Thoracic aorta (tissue), 2 donors: ENCODE data around the gene STAG3. TPM values are rescaled to one million over a fixed set of nuclear protein-coding genes. Genes with fewer than 3 reads are reported as not detected.
"Not testable (repeated sequence)": the region's sequence is repeated elsewhere in the genome, so short reads cannot be mapped to it uniquely, and the experiment has no call there.

ENCODE experiments used
- ATAC-seq: fragments of 150-250 bp; one replicate; pipeline ENCODE4 v1.8.0; 2017; ENCODE audit warnings: low read depth; ENCODE audit not compliant: insufficient number of reproducible peaks, low FRiP score
- DNase-seq: peaks from one replicate; pipeline ENCODE4 v3.0.0-alpha.2; 2020; ENCODE audit warnings: low spot score
- H3K27ac ChIP-seq, 2 donors: fragments of 200-600 bp; sonication (generic); 1 replicate in 1 of 2; 2 replicates in 1 of 2; pipeline ENCODE4 v1.5.1; 2016; ENCODE audit warnings: mild to moderate bottlenecking in 2 of 2, moderate library complexity in 2 of 2
- H3K27me3 ChIP-seq: fragments of 200-600 bp; sonication (generic); replicated peaks from 2 replicates; pipeline ENCODE4 v1.6.0; 2016; ENCODE audit warnings: mild to moderate bottlenecking; ENCODE audit not compliant: insufficient read depth
- H3K36me3 ChIP-seq: fragments of 200-600 bp; sonication (generic); one replicate; pipeline ENCODE4 v1.5.1; 2016
- H3K4me1 ChIP-seq, 2 donors: fragments of 200-600 bp; sonication (generic); 1 replicate in 1 of 2; 2 replicates in 1 of 2; pipeline versions ENCODE4 v1.5.1 to v1.6.0; 2016; ENCODE audit warnings: low read depth in 2 of 2, mild to moderate bottlenecking in 1 of 2; ENCODE audit not compliant: control insufficient read depth in 1 of 2
- H3K4me3 ChIP-seq: fragments of 200-600 bp; sonication (generic); 2 replicates; pipeline ENCODE4 v1.5.1; 2016; ENCODE audit warnings: mild to moderate bottlenecking
- H3K9me3 ChIP-seq: fragments of 200-600 bp; sonication (generic); 2 replicates; pipeline ENCODE4 v1.5.1; 2016
- CTCF ChIP-seq: fragments of 200-600 bp; sonication (generic); IDR thresholded peaks from one replicate; pipeline ENCODE4 v1.5.1; 2019; ENCODE audit warnings: antibody characterized with exemption
- total RNA-seq, 2 donors: library from RNA; depleted of rRNA; stranded (reverse); fragments of >200 nt; gene quantifications; one replicate each; pipeline versions ENCODE4 v1.1.0 to v1.2.3, GENCODE V29; 2016

The STAG3 gene
- total RNA-seq, 2 donors from 2014 or later = 0.56 to 0.95 TPM

- H3K27me3 ChIP-seq = no peaks in the 10 kb centered on the region
- peak; percentile 13 for TF ChIP-seq CTCF
- no peaks in the 10 kb centered on the region for H3K36me3 ChIP-seq
- no peak overlapping the region for H3K4me3 ChIP-seq
- DNase-seq (no peak), ATAC-seq (no peak)
- H3K4me1 ChIP-seq = no peaks in the 10 kb centered on the region
- H3K9me3 ChIP-seq = no peaks in the 10 kb centered on the region
- no peak overlapping the region for H3K27ac ChIP-seq
Measured at GRCh38 chr7:100190048-100190711, 12.5 kb downstream of the STAG3 start.

GRCh38 chr7:100191775-100192174, 14.1 kb downstream of the STAG3 start:
- Histone ChIP-seq H3K9me3 (no peaks in the 10 kb centered on the region), H3K27me3 (no peaks in the 10 kb centered on the region), H3K27ac (no peak overlapping the region), H3K4me1 (no peaks in the 10 kb centered on the region), H3K36me3 (no peaks in the 10 kb centered on the region), H3K4me3 (no peak overlapping the region)
- ATAC-seq (no peak), DNase-seq (no peak)
- no peak for TF ChIP-seq CTCF

- H3K27me3 ChIP-seq, H3K9me3 ChIP-seq, H3K36me3 ChIP-seq, H3K4me1 ChIP-seq, H3K4me3 ChIP-seq, DNase-seq, H3K27ac ChIP-seq, ATAC-seq: not testable (repeated sequence)
Measured at GRCh38 chr7:100192281-100192862, 14.7 kb downstream of the STAG3 start.

- no peak for TF ChIP-seq CTCF
- ATAC-seq (no peak), DNase-seq (no peak)
- Histone ChIP-seq H3K9me3 (no peaks in the 10 kb centered on the region), H3K4me3 (no peak overlapping the region), H3K36me3 (no peaks in the 10 kb centered on the region), H3K4me1 (no peaks in the 10 kb centered on the region), H3K27me3 (no peaks in the 10 kb centered on the region), H3K27ac (no peak overlapping the region)
Measured at GRCh38 chr7:100192969-100193368, 15.3 kb downstream of the STAG3 start.

GRCh38 chr7:100195222-100195621, 17.5 kb downstream of the STAG3 start:
- Histone ChIP-seq H3K27ac (no peak overlapping the region), H3K4me1 (no peaks in the 10 kb centered on the region), H3K36me3 (no peaks in the 10 kb centered on the region), H3K9me3 (no peaks in the 10 kb centered on the region), H3K27me3 (no peaks in the 10 kb centered on the region), H3K4me3 (no peak overlapping the region)
- DNase-seq (no peak), ATAC-seq (no peak)
- no peak for TF ChIP-seq CTCF

- H3K4me3 ChIP-seq, H3K27me3 ChIP-seq, H3K27ac ChIP-seq, DNase-seq, ATAC-seq, H3K4me1 ChIP-seq, H3K9me3 ChIP-seq, H3K36me3 ChIP-seq: not testable (repeated sequence)
Measured at GRCh38 chr7:100195901-100196322, 18.2 kb downstream of the STAG3 start.
